Keratinocyte (primary cell): ENCODE results near the gene FRYL. TPM values are rescaled to one million over a fixed set of nuclear protein-coding genes. Genes with fewer than 3 reads are reported as not detected.

ENCODE experiments used
- DNase-seq: peaks from one replicate; pipeline ENCODE4 v3.0.0-alpha.2; 2011; ENCODE audit warnings: low read depth, missing footprints, low spot score
- FAIRE-seq: peaks from 2 replicates; lab custom pipeline; 2011; peaks lifted over from hg19 to GRCh38; lab: Jason Lieb, UNC
- H2AFZ ChIP-seq: 2 replicates; pipeline ENCODE4 v1.6.0; 2012; ENCODE audit warnings: low read length, control low read depth, inconsistent platforms; ENCODE audit not compliant: control insufficient read depth
- H3K27ac ChIP-seq: 2 replicates; pipeline ENCODE4 v1.5.1; 2011; ENCODE audit warnings: low read length; ENCODE audit not compliant: control insufficient read depth, insufficient read depth
- H3K27me3 ChIP-seq: 3 replicates; pipeline ENCODE4 v1.6.0; 2011; ENCODE audit warnings: low read length; ENCODE audit not compliant: control insufficient read depth, insufficient read depth; ENCODE audit errors: extremely low read depth
- H3K36me3 ChIP-seq, 2 experiments: 2 replicates in 1 of 2; 3 replicates in 1 of 2; pipeline ENCODE4 v1.5.1; 2011; ENCODE audit warnings: low read length in 2 of 2, mild to moderate bottlenecking in 1 of 2; ENCODE audit not compliant: control insufficient read depth in 2 of 2, insufficient read depth in 2 of 2; ENCODE audit errors: extremely low read depth in 1 of 2
- H3K4me1 ChIP-seq: 3 replicates; pipeline ENCODE4 v1.5.1; 2011; ENCODE audit warnings: low read length; ENCODE audit not compliant: control insufficient read depth, insufficient read depth; ENCODE audit errors: extremely low read depth
- H3K4me2 ChIP-seq: 3 replicates; pipeline ENCODE4 v1.6.0; 2011; ENCODE audit warnings: low read depth, low read length; ENCODE audit not compliant: control insufficient read depth, insufficient read depth; ENCODE audit errors: extremely low read depth
- H3K4me3 ChIP-seq, 3 experiments: fragments of 200-600 bp in 1 of 3; sonication (generic) in 1 of 3; 2 replicates in 2 of 3; 3 replicates in 1 of 3; pipeline ENCODE4 v1.5.1; 2011 to 2016; ENCODE audit warnings: low read length in 3 of 3, mild to moderate bottlenecking in 3 of 3, control low read depth in 2 of 3, inconsistent platforms in 1 of 3, low read depth in 1 of 3, mixed read lengths in 1 of 3, mixed run types in 1 of 3, moderate library complexity in 1 of 3; ENCODE audit not compliant: control insufficient read depth in 2 of 3, insufficient read depth in 2 of 3; ENCODE audit errors: extremely low read depth in 1 of 3
- H3K79me2 ChIP-seq: 2 replicates; pipeline ENCODE4 v1.6.0; 2012; ENCODE audit warnings: low read length; ENCODE audit not compliant: control insufficient read depth, insufficient read depth
- H3K9ac ChIP-seq: 3 replicates; pipeline ENCODE4 v1.6.0; 2011; ENCODE audit warnings: low read length; ENCODE audit not compliant: control insufficient read depth, insufficient read depth; ENCODE audit errors: extremely low read depth
- H3K9me1 ChIP-seq: 3 replicates; pipeline ENCODE4 v1.6.0; 2011; ENCODE audit warnings: low read length; ENCODE audit not compliant: control insufficient read depth, insufficient read depth; ENCODE audit errors: extremely low read depth
- H3K9me3 ChIP-seq: 2 replicates; pipeline ENCODE4 v1.5.1; 2012; ENCODE audit warnings: low read depth, low read length; ENCODE audit not compliant: control insufficient read depth
- H4K20me1 ChIP-seq: 3 replicates; pipeline ENCODE4 v1.6.0; 2011; ENCODE audit warnings: low read length; ENCODE audit not compliant: control insufficient read depth, insufficient read depth; ENCODE audit errors: extremely low read depth
- CTCF ChIP-seq, 3 experiments: IDR thresholded peaks in 1 of 3; conservative IDR thresholded peaks in 1 of 3; optimal IDR thresholded peaks in 1 of 3; 2 replicates in 2 of 3; 3 replicates in 1 of 3; pipeline versions ENCODE3 to v1.5.1; 2011; ENCODE audit warnings: low read length in 3 of 3, mild to moderate bottlenecking in 3 of 3, moderate library complexity in 2 of 3, control low read depth in 1 of 3, inconsistent platforms in 1 of 3; ENCODE audit not compliant: insufficient read depth in 2 of 3; ENCODE audit errors: extremely low read depth in 1 of 3
- EZH2 ChIP-seq: IDR thresholded peaks from one replicate; pipeline ENCODE4 v1.6.1; 2012; ENCODE audit warnings: inconsistent platforms, mild to moderate bottlenecking, low read length, moderate library complexity
- dilution Hi-C: fragments of 300-500 bp; cut with MboI; formaldehyde crosslinking; loops from one replicate; pipeline ENCODE4 v1.7.0; 2020; ENCODE audit warnings: low sequenced_read_pairs; ENCODE audit not compliant: extremely low pct_ligation_motif_present
- polyA plus RNA-seq, 5 experiments: library from polyadenylated mRNA; depleted of rRNA in 3 of 5; stranded (reverse) in 3 of 5; stranded (forward) in 1 of 5; unstranded in 1 of 5; fragments of >200 nt; gene quantifications; 1 replicate in 1 of 5; 2 replicates in 3 of 5; 3 replicates in 1 of 5; pipeline versions ENCODE4 v1.2.1 to v1.2.3, GENCODE V29; 2011 to 2012; ENCODE audit warnings: missing spikeins in 2 of 5, low read depth in 1 of 5, low replicate concordance in 1 of 5

The FRYL gene
- polyA plus RNA-seq, 1 donor (not counting 4 experiments of a cell fraction or from before 2014, with no cell fraction given) = 40.4 TPM

DNA sequence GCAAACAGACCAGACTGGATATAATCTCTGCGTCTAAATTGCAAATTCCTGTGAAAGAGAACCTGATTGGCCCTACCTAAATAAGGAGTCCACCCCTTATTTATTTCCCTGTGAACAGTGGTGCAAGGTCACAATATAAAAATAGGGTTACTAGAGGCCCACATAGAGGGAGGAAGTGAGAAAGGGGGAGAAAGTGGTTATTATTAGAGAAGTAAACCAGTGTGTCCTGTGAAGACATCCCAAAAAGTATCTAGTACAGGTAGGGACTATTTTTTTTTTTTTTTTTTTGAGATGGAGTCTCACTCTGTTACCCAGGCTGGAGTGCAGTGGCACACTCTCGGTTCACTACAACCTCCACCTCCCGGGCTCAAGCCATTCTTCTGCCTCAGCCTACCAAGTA, 15.0 kb upstream of the FRYL start:
- dilution Hi-C loops = no loop called here
- no peak overlapping the region for H3K4me2 ChIP-seq
- H3K9me1 ChIP-seq = no peaks in the 10 kb centered on the region
- TF ChIP-seq EZH2 = no peak
- no peaks in the 10 kb centered on the region for H3K79me2 ChIP-seq
- H3K4me3 ChIP-seq = no peak overlapping the region
- no peaks in the 10 kb centered on the region for H3K36me3 ChIP-seq
- no peaks in the 10 kb centered on the region for H3K9me3 ChIP-seq
- H3K27me3 ChIP-seq = no peaks in the 10 kb centered on the region
- no peak overlapping the region for H3K27ac ChIP-seq
- H3K9ac ChIP-seq = no peak overlapping the region
- no peaks in the 10 kb centered on the region for H3K4me1 ChIP-seq
- H4K20me1 ChIP-seq = no peaks in the 10 kb centered on the region
- FAIRE-seq = no peak
- no peak for DNase-seq
- no peak overlapping the region for H2AFZ ChIP-seq

DNA sequence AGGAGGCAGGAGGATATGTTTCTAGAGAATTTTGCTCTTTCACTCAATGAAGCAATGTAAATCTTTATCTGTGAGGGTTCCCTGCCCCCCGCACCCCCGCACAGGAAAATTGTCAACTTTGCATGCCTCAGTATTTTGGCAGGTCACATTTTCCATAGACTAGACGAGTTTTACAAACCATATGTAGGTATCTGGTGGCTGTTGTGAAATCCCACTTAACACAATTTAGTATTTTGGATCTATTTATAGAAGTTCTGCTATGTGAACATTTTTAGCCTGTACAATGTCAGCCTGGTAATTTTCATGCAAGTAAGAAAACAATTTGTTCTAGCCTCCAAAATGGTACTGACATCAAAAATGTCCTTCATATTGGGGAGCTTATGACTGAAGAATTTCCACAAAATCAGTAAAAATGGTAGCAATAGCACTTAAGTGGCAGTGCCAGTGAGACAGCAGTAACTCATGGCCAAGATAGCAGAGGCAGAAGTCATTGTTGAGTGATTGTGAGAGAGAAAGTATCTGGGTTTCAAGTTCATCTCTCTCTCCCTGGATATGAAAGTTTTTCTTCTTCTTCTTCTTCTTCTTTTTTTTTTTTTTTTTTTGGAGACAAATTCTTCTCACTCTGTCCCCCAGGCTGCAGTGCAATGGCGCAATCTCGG, 12.4 kb upstream of the FRYL start:
- H3K79me2 ChIP-seq = no peaks in the 10 kb centered on the region
- no peaks in the 10 kb centered on the region for H3K9me3 ChIP-seq
- no peak overlapping the region for H3K4me3 ChIP-seq
- no peaks in the 10 kb centered on the region for H3K27me3 ChIP-seq
- no peak for TF ChIP-seq CTCF (optimal IDR thresholded peaks at IDR 0.05 in 1 of 3, IDR thresholded peaks at IDR 0.05 in 1 of 3, conservative IDR thresholded peaks at IDR 0.05 in 1 of 3; ENCODE audit: extremely low read depth in 1 of 3, insufficient read depth in 2 of 3, low read length in 3 of 3)
- TF ChIP-seq EZH2 = no peak
- DNase-seq (no peak), FAIRE-seq (no peak)
- H2AFZ ChIP-seq = no peak overlapping the region
- dilution Hi-C loops = no loop called here
- no peaks in the 10 kb centered on the region for H4K20me1 ChIP-seq
- no peaks in the 10 kb centered on the region for H3K9me1 ChIP-seq
- no peak overlapping the region for H3K9ac ChIP-seq
- H3K4me2 ChIP-seq = no peak overlapping the region
- no peaks in the 10 kb centered on the region for H3K4me1 ChIP-seq
- H3K27ac ChIP-seq = no peak overlapping the region
- H3K36me3 ChIP-seq = no peaks in the 10 kb centered on the region

DNA sequence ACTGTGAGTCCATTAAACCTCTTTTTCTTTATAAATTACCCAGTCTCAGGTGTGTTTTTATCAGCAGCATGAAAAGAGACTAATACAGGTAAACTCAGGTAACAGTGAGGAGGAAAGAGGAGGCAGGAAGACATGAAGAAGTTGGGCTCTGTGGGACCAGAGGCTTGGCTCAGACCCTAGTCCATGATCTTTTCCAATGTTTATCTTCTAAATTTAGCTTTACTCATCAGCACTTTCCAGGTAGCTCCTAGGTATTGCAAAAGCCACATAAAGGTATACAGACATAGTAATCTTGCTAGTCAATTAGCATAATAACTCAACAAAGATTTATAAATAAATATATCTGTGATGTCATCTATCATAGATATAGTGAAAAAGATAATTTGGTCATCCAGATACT, 11.2 kb upstream of the FRYL start:
- H3K9ac ChIP-seq = no peak overlapping the region
- H3K4me3 ChIP-seq = no peak overlapping the region
- H3K9me1 ChIP-seq = no peaks in the 10 kb centered on the region
- no peaks in the 10 kb centered on the region for H3K36me3 ChIP-seq
- dilution Hi-C loops = no loop called here
- H4K20me1 ChIP-seq = no peaks in the 10 kb centered on the region
- no peaks in the 10 kb centered on the region for H3K79me2 ChIP-seq
- no peak overlapping the region for H3K27ac ChIP-seq
- H3K4me2 ChIP-seq = no peak overlapping the region
- DNase-seq = no peak
- H2AFZ ChIP-seq = no peak overlapping the region
- no peaks in the 10 kb centered on the region for H3K4me1 ChIP-seq
- FAIRE-seq = no peak
- no peaks in the 10 kb centered on the region for H3K9me3 ChIP-seq
- H3K27me3 ChIP-seq = no peaks in the 10 kb centered on the region
- TF ChIP-seq CTCF (optimal IDR thresholded peaks at IDR 0.05 in 1 of 3, IDR thresholded peaks at IDR 0.05 in 1 of 3, conservative IDR thresholded peaks at IDR 0.05 in 1 of 3; ENCODE audit: extremely low read depth in 1 of 3, insufficient read depth in 2 of 3, low read length in 3 of 3) (no peak), EZH2 (no peak)
